ENCODE data around the gene PKP4.

GRCh38 chr2:158712791-158713522 lies 256.2 kb downstream of the PKP4 start:
- TF ChIP-seq FOXA1 (IDR thresholded peaks at IDR 0.05), result no peak
- TF ChIP-seq TARDBP (IDR thresholded peaks at IDR 0.05), result no peak
- no peak for TF ChIP-seq HDGF (IDR thresholded peaks at IDR 0.05; ENCODE audit: borderline replicate concordance)
- no peak for TF ChIP-seq SUZ12 (IDR thresholded peaks at IDR 0.05)
- no peak for TF ChIP-seq BHLHE40 (IDR thresholded peaks at IDR 0.05; ENCODE audit: borderline replicate concordance)
- no peak for TF ChIP-seq ZNF384 (IDR thresholded peaks at IDR 0.05)
